Measurements from ENCODE around the gene CYP2C18.
"Not testable (repeated sequence)": the region's sequence is repeated elsewhere in the genome, so short reads cannot be mapped to it uniquely, and the experiment has no call there.

Gene CYP2C18

DNA sequence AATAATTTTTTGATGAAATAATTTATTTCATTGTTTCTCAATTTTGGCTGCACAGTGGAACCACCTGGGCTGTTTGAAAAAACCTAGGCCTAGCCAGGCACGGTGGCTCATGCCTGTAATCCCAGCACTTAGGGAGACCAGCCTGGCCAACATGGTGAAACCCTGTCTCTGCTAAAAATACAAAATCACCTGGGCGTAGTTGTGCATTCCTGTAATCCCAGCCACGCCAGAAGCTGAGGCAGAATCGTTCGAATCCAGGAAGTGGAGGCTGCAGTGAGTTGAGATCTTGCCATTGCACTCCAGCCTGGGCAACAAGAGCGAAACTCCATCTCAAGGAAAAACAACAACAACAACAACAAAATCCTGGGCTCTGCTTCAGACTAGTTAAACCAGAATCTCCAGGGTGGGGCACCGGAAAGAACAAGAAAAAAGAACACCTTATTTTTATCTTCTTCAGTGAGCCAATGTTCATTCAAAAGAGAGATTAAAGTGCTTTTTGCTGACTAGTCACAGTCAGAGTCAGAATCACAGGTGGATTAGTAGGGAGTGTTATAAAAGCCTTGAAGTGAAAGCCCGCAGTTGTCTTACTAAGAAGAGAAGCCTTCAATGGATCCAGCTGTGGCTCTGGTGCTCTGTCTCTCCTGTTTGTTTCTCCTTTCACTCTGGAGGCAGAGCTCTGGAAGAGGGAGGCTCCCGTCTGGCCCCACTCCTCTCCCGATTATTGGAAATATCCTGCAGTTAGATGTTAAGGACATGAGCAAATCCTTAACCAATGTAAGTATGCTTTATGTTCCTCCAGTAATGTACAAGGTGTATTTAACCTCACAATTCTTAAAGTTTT lies at the start of gene CYP2C18:
Gene CYP2C18 (plus strand): TSS at position 516 of the 841 bp plus-strand sequence. CDS start 91 bp downstream, at position 607.
- no peak for DNase-seq (ENCODE audit: low read depth in 2 of 2)

DNA sequence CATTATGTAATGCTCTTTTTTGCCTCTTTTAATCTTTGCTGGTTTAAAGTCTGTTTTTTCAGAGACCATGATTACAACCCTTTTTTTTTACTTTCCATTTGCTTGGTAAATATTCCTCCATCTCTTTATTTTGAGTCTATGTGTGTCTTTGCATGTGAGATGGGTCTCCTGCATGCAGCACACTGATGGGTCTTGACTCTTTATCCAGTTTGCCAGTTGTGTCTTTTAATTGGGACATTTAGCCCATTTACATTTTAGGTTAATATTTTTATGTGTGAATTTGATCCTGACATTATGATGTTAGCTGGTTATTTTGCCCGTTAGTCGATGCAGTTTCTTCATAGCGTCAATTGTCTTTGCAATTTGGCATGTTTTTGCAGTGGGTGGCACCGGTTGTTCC lies 45.4 kb upstream of the CYP2C18 start:
- DNase-seq (ENCODE audit: low read depth in 2 of 2), result not testable (repeated sequence)

DNA sequence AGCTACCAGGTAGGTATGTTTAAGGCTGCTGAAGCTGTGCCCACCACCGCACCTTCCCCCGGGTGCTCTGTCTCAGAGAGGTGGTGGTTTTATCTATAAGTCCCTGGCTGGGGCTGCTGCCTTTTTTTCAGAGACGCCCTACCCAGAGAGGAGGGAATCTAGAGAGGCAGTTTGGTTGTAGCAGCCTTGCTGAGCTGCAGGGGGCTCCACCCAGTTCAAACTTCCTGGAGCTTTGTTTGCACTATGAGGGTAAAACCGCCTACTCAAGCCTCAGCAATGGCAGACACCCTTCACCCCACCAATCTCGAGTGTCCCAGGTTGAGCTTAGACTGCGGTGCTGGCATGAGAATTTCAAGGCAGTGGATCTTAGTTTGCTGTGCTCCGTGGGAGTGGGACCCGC lies 43.6 kb upstream of the CYP2C18 start:
- no peak for DNase-seq (ENCODE audit: low read depth in 2 of 2)

DNA sequence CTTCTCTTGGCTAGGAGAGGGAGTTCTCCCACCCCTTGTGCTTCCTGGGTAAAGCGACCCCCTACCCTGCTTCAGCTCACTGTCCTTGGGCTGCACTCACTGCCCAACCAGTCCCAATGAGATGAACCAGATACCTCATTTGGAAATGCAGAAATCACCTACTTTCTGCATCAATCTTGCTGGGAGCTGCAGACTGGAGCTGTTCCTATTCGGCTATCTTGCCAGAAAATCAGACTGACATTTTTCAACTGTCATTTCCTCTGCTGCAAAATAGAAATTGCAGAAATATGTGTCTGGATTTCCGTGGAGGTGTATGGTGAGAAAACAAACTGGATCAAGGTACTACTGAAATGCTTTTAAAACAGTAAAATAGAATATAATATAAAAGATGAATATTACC lies 43.0 kb upstream of the CYP2C18 start:
- DNase-seq (ENCODE audit: low read depth in 2 of 2), result no peak

DNA sequence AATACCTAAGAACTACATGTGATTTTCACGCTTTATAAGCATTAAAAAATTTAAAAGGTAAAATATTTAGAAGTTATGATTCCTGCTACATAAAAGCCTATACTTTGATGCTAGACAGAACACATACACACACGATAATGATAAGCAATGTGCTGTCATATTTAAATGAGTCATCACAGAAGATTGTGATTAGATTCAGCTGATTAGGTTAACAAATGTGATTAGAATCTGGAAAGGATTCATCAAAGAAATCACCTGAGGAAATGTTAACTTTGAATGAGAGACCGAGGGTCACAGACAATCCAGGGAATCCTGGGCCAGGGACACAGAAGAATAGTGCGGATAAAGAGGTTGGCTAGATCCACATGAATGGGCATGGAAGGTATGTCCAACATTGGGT lies 42.0 kb upstream of the CYP2C18 start:
- DNase-seq (ENCODE audit: low read depth in 2 of 2), result no peak

DNA sequence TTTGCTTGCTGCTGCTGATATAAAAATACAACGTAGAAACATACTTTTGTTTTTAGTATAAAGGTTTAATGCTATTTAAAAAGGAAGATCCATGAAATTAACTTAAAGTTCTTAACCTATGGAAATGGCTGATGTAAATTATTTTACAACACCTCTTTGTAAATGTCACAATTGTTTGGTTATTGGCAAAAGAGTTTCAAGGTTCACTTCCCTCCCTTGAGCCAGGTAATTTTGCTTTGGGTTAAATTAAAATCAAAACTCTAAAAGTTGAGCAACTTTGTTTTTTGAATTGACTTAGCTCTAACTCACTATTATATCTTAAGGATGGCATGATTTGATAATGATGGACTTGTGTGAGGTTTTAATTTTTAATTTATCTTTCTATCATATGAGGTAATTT lies 39.2 kb upstream of the CYP2C18 start:
- DNase-seq (ENCODE audit: low read depth in 2 of 2), result no peak

DNA sequence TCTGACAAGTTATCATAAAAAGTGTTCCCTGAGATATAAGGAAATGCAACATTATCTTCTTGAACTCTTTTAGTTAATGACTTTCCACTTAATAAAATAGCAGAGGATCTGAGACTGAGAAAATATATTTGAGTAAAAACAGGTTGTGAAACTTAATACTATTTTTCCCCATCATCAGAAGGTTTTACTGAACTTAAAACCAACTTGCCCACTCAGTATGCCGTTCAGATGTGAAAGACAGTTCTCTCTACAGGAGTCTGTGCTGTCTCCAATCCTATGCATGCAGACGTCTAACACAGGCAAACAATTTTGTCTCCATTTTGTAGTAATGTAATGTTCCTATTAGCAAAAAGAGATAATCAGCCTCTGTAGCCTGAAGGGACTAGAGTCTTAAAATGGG lies 38.2 kb upstream of the CYP2C18 start:
- DNase-seq (ENCODE audit: low read depth in 2 of 2), result no peak

DNA sequence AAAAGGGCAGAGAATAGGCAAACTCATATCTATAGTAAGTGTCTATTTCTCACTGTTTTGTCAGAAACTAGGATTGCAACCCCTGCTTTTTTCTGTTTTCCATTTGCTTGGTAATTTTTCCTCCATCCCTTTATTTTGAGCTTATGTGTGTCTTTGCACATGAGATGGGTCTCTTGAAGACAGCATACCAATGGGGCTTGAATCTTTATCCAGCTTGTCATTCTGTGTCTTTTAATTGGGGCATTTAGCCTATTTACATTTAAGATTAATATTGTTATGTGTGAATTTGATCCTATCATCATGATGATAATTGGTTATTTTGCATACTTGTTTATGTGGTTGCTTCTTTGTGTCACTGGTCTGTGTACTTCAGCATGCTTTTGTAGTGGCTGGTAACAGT lies 28.3 kb upstream of the CYP2C18 start:
- not testable (repeated sequence) for DNase-seq (ENCODE audit: low read depth in 2 of 2)

DNA sequence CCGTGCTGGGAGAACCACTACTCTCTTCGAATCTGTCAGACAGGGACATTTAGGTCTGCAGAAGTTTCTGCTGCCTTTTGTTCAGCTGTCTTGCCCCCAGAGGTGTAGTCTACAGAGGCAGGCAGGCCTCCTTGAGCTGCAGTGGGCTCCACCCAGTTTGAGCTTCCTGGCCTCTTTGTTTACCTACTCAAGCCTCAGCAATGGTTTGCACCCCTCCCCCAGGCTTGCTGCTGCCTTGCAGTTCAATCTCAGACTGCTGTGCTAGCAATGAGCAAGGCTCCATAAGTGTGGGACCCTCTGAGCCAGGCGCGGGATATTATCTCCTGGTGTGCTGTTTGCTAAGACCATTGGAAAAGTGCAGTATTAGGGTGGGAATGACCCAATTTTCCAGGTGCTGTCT lies 20.5 kb upstream of the CYP2C18 start:
- not testable (repeated sequence) for DNase-seq (ENCODE audit: low read depth in 2 of 2)

DNA sequence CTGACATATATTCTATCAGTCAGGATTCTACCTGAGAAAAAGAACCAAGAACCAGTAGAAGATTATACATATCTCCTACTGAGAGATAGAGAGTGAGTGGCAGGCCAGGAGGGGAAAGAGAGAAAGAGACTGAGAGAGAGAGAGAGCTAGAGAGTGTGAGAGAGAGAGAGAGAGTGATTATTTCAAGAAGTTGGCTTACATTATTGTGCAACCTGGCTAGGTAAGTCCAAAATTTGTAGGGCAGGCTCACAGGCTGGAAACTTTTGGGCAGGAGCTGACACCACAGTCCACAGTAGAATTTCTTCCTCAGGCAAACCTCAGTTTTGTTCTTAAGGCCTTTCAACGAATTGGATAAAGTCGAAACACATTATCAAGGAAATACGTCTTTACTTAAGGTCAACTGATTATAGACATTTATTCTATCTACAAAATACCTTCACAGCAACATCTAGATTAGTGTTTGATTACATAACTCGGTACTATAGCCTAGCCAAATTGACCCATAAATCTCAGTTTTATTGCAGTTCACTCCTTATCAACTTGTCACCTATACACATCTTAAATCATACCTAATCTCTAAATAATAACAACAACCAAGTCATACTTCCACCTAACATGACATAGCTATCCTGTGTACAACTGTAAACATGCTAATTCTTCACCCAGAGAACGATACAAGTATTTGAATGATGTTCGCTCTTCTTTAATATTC lies 17.0 kb upstream of the CYP2C18 start:
- DNase-seq (ENCODE audit: low read depth in 2 of 2), result no peak

DNA sequence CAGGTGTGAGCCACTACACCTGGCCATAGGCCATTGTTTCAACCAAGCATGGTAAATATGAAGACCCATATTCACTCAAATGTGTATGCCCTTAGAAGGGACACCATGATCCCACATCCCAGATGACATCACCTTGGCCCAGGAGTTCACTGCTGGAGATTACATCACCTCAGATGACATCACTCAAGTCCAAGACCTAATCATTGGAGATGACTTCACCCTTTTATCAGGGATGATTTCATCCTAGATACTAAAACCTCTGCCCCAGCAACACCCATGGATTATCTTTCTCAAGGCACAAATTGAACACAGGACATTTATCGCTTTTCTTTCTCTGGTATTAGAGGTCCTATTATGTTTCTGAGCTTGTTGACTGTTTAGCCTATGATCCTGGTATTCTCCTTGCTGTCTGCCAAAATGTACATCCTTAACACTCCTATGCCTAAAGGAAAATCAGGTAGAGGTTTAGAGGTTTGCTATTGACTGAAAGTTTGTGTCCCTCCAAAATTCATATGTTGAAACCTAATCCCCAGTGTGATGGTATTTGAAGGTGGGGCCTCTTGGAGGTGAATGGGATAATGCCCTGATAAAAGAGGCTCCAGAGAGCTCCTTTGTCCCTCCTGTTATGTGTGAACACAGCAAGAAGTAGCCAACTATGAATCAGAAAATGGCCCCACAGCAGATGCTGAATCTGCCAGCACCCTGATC lies 9.8 kb upstream of the CYP2C18 start:
- DNase-seq (ENCODE audit: low read depth in 2 of 2), result no peak

DNA sequence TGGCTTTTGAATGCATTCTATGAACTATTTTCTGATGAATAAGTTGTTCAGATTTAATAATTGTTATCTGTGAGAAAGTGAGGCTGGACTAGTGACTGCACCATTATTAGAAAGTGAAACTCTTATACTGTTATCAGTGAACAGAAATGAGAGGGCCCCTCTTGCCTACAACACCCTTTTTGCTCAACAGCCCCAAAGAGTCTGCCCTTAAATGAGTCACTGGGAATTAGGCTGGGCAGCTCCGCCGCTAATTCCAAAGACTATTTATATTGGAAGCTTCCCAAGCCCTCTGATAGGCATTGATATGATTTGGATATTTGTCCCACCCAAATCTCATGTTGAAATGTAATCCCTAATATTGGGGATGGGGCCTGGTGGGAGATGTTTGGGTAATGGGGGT lies 7.0 kb upstream of the CYP2C18 start:
- DNase-seq (ENCODE audit: low read depth in 2 of 2), result no peak

DNA sequence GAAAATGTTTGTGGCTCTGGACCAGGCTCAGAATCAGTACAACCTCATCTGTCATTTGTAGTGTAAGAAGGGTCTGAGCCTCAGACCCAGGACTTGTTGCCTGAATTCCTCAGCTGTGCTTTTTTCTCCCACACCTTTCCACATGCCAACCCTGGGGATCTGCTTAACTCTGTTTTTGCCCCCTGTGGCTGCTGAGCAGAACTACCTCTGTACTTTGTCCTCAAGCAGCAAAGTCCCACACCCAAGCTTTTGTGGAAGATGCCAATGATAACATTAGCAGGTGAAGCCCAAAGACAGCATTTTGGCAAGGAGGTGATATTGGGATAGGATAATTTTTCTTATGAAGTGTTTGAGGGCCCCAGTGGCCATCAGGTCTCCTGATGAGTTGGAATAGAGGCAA lies 5.8 kb upstream of the CYP2C18 start:
- DNase-seq (ENCODE audit: low read depth in 2 of 2), result no peak

DNA sequence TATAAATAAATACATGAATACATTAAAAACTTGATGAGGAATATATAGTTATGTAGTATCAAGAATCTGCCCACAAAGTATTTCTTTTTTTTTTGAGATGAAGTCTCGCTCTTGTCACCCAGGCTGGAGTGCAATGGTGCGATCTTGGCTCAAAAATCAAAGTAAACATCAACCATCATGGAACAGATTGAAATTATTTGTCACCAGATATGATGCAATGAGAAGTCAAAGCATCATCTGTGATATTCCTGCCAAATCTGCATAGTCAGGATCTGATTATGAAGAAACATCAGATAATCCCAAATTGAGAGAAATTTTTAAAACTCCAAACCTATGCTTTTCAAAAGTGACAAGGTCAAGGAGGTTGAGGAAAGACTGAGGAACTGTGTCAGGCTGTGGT lies 5.1 kb upstream of the CYP2C18 start:
- no peak for DNase-seq (ENCODE audit: low read depth in 2 of 2)

DNA sequence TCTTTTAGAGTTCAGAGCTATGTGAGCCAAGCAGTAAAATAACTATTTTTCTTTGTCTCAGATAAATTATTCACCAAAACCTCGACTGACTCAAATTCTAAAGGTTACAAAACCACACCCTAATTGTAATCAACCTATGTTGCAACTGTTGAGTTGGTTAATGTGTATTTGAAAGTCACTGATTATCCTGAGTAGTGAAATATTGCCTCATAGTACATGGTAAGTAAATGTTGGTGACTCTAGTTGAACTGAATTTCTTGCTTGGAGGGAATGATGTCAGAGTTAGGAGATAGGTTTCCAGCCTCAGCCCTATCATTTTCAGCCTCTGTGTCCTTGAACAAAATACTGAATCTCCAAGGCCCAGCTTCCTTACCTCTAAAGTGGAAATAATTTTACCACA lies 3.0 kb upstream of the CYP2C18 start:
- no peak for DNase-seq (ENCODE audit: low read depth in 2 of 2)

DNA sequence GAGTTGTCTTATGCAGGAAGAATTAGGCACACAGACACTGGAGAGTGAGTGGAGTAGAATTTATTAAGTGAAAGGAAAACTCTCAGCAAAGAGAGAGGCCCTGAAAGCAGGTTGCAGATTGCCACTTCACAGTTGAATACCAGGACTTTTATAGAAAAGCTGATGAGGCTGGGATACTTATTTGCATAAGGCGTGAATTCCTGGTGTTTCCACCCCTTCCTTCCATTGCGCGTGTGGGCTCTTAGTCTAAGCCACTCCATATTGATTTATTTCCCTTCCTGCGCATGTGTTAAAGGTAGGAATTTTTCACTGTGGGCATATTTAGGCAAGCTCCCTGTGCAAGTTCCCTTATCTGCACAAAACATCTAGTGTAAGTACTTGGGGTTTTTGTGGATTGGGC lies 893 bp upstream of the CYP2C18 start:
- DNase-seq (ENCODE audit: low read depth in 2 of 2), result not testable (repeated sequence)

DNA sequence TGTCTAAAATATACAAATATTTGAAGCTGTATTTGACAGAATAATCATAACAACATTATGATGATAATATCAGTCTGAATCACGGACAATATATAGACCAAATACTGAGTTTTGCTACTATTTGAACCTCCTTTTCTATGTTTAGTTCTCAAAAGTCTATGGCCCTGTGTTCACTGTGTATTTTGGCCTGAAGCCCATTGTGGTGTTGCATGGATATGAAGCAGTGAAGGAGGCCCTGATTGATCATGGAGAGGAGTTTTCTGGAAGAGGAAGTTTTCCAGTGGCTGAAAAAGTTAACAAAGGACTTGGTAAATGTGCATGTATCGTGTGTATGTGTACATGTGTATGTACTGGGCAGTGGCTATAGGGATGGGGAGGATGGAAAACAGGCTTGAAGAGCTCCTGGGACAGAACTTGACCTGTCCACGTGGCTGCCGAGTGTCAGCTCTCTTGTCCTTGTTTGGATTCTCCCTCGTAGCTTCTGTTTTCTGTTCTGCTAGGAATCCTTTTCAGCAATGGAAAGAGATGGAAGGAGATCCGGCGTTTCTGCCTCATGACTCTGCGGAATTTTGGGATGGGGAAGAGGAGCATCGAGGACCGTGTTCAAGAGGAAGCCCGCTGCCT lies 4.2 kb downstream of the CYP2C18 start:
- no peak for DNase-seq (ENCODE audit: low read depth in 2 of 2)

DNA sequence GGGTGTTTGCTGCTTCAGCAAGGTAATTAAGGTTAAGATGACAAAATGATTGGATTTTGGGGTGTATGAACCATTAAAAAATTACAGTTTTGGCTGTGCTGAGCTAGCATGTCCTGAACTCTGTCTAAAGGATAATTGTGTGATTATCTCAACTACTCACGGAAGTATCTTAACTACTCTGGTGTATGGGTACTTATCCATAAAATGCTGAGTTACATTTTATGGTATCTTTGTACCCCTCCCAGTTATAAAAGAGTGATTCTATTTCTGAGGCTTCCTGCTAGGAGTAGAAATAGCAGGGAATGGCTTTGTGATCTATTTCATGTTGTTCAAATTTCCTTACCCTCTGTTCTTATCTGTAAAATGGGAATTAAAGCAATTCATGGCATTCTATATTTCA lies 22.6 kb downstream of the CYP2C18 start:
- DNase-seq (ENCODE audit: low read depth in 2 of 2), result no peak

DNA sequence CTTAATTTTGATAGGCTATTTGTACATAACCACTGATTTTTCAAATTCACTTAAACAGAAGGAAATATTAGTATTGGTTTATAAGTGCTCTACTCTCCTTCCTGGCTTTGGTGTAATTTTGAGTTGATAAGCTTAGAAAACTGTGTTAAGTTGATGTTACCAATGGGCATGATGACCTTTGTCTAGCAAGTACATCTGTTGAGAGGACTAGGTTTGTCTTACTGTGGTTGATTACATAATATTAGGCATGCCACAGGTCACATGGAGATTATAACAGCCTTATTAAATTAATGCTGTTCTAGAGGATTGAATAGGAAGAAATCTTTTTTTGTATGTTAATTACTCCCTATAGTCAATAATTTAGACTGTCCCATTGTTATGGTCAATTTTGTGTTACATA lies 27.0 kb downstream of the CYP2C18 start:
- DNase-seq (ENCODE audit: low read depth in 2 of 2), result no peak

DNA sequence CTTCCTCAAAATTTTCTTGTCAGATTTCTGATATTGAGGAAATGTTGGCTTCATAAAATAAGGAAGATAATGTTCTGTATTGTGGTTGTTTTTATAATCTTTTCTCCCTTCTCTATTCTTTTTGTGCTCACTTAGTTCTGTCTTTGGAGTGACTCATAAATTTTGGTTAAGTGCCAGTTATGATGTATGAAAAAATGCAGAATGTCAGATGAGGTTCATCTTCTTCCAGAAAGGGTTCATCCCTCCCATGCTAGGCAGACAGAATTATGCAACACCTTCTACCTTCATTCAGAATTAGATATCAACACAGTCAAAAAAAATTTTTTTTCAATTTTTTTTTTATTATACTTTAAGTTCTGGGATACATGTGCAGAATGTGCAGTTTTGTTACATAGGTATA lies 42.3 kb downstream of the CYP2C18 start:
- DNase-seq (ENCODE audit: low read depth in 2 of 2), result no peak

DNA sequence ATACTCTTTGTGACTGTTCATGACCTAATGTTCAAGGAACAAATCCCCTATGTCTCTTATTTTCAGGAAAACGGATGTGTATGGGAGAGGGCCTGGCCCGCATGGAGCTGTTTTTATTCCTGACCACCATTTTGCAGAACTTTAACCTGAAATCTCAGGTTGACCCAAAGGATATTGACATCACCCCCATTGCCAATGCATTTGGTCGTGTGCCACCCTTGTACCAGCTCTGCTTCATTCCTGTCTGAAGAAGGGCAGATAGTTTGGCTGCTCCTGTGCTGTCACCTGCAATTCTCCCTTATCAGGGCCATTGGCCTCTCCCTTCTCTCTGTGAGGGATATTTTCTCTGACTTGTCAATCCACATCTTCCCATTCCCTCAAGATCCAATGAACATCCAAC lies 51.7 kb downstream of the CYP2C18 start:
- DNase-seq (ENCODE audit: low read depth in 2 of 2), result no peak

DNA sequence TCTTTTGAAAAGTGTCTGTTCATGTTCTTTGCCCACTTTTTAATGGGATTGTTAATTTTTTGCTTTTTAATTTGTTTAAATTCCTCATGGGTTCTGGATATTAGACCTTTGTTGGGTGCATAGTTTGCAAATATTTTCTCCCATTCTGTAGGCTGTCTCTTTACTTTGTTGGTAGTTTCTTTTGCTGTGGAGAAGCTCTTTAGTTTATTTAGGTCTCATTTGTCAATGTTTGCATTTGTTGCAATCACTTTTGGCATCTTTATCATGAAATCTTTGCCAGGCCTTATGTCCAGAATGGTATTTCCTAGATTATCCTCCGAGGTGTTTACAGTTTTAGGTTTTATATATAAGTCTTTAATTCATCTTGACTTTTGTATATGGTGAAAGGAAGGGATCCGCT lies 55.1 kb downstream of the CYP2C18 start:
- DNase-seq (ENCODE audit: low read depth in 2 of 2), result no peak

Measured in stimulated activated CD4-positive, alpha-beta T cell treated with anti-CD3 and anti-CD28 coated beads, Interleukin-1b, Interleukin-23, amount 100 ng/mL, for 4 hours (primary cell).